ENCODE measurements around the gene TENM3.

- TF ChIP-seq ZC3H10 (CRISPR knock-in tag; IDR thresholded peaks at IDR 0.05) (no peak), ISL1 (CRISPR knock-in tag; IDR thresholded peaks at IDR 0.05) (no peak), ZNF8 (CRISPR knock-in tag; IDR thresholded peaks at IDR 0.05) (no peak), TCF4 (CRISPR knock-in tag; IDR thresholded peaks at IDR 0.05; ENCODE audit: borderline replicate concordance) (no peak)
These were observed 189.6 kb downstream of the TENM3 start for GRCh38 chr4:182432819-182433218.
